ENCODE results near the gene IRF1.

GRCh38 chr5:132459983-132460838, 30.4 kb downstream of the IRF1 start:
- TF ChIP-seq CTCF (conservative IDR thresholded peaks at IDR 0.05 in 1 of 2, IDR thresholded peaks at IDR 0.05 in 1 of 2; ENCODE audit: extremely low read depth in 1 of 2, insufficient read depth in 1 of 2, low read depth in 1 of 2, low read length in 2 of 2) (peak in 1 of 2 donors; percentile 22), EZH2 (IDR thresholded peaks at IDR 0.05; ENCODE audit: borderline replicate concordance, low read length) (no peak)
